Esophagus (tissue), 2 donors: ENCODE data around the gene TMEM108. TPM values are rescaled to one million over a fixed set of nuclear protein-coding genes. Genes with fewer than 3 reads are reported as not detected.

Experiments used
- H3K27ac ChIP-seq, 2 donors: one replicate each; pipeline ENCODE4 v1.5.1; 2013; ENCODE audit warnings: low read depth in 2 of 2, mild to moderate bottlenecking in 2 of 2, inconsistent platforms in 1 of 2, low read length in 1 of 2, moderate library complexity in 1 of 2
- H3K27me3 ChIP-seq, 2 donors: one replicate each; pipeline ENCODE4 v1.6.1; 2013; ENCODE audit warnings: low read length in 2 of 2, control low read depth in 1 of 2, mild to moderate bottlenecking in 1 of 2; ENCODE audit not compliant: insufficient read depth in 2 of 2, control insufficient read depth in 1 of 2
- H3K36me3 ChIP-seq, 2 donors: one replicate each; pipeline ENCODE4 v1.6.1; 2013; ENCODE audit warnings: low read length in 1 of 2; ENCODE audit not compliant: control insufficient read depth in 2 of 2, insufficient read depth in 2 of 2
- H3K4me1 ChIP-seq, 2 donors: one replicate each; pipeline ENCODE4 v1.6.1; 2013; ENCODE audit warnings: low read length in 1 of 2; ENCODE audit not compliant: control insufficient read depth in 2 of 2, insufficient read depth in 2 of 2
- H3K4me3 ChIP-seq, 2 donors: one replicate each; pipeline ENCODE4 v1.5.1; 2013; ENCODE audit warnings: low read length in 2 of 2, mild to moderate bottlenecking in 2 of 2, low read depth in 1 of 2, moderate library complexity in 1 of 2
- H3K9me3 ChIP-seq, 2 donors: one replicate each; pipeline ENCODE4 v1.6.1; 2013; ENCODE audit warnings: mild to moderate bottlenecking in 2 of 2, low read depth in 1 of 2, low read length in 1 of 2, moderate library complexity in 1 of 2; ENCODE audit not compliant: control insufficient read depth in 2 of 2, insufficient read depth in 1 of 2
- WGBS, 2 donors: extraction: QIAGEN DNeasy Blood & Tissue Kit; methylation state at CpG; one replicate each; pipeline ENCODE4 v1.1.7; 2013; 5-methylcytosine and 5-hydroxymethylcytosine counted together
- polyA plus RNA-seq, 2 donors: library from polyadenylated mRNA; stranded (reverse); fragments of 200-250 nt; gene quantifications; one replicate each; pipeline ENCODE4 v1.2.3, GENCODE V29; 2013
- donor health status: healthy with polysubstance abuse.
- donor health status: Bipolar disorder and iron deficiency.

The TMEM108 gene
- polyA plus RNA-seq, 2 donors: 0.41 to 2.7 TPM

DNA sequence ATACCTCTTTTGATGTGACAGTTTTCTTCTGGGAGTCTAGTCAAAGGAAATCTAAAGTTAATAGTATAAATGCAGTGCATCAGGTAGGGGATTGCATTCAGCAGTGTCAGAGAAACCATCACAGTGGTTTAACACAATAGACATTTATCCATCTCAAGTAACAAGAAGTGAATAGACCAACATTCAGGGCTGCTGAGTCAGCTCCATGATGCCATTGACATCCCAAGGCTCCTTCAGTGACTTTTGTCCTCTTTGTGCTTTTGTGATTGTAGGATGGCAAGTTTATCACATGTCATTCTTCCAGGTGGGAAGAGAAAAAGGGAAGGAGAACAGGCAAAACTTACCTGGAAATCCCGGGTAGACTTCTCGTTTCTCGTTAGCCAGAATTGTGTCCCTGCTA lies 158.3 kb downstream of the TMEM108 start:
- no peaks in the 10 kb centered on the region for H3K27me3 ChIP-seq
- WGBS, 2 donors: 93 to 96% methylated on average over 3 of the region's 3 CpGs
- no peaks in the 10 kb centered on the region for H3K4me1 ChIP-seq
- H3K27ac ChIP-seq: no peak overlapping the region
- no peaks in the 10 kb centered on the region for H3K36me3 ChIP-seq
- peaks cover 0 to 2% of the 10 kb centered on the region in 2 donors for H3K9me3 ChIP-seq
- H3K4me3 ChIP-seq: no peak overlapping the region

DNA sequence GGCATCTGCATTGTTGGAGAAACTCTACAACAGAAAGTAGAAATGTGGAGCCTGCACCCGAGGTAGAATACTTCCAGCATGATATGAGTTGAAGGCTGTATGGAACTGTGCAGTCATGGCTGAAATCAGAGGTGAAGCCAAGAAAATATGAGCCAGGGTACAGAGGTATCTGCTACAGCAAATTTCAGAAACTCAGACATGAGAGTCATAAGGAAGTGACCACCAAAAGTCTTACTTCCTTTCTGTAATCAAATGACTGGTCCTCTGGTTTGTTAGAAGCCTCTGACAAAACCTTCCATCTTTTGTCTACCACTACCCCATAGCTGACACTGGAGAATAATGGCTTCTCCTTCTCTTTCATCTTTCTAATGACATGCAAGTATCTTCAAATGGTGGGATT lies 159.4 kb downstream of the TMEM108 start:
- peaks cover 0 to 2% of the 10 kb centered on the region in 2 donors for H3K9me3 ChIP-seq
- H3K27me3 ChIP-seq: no peaks in the 10 kb centered on the region
- no peaks in the 10 kb centered on the region for H3K36me3 ChIP-seq
- no peak overlapping the region for H3K27ac ChIP-seq
- no peaks in the 10 kb centered on the region for H3K4me1 ChIP-seq
- WGBS, 2 donors: 90 to 92% methylated on average over 1 of the region's 1 CpG
- no peak overlapping the region for H3K4me3 ChIP-seq

DNA sequence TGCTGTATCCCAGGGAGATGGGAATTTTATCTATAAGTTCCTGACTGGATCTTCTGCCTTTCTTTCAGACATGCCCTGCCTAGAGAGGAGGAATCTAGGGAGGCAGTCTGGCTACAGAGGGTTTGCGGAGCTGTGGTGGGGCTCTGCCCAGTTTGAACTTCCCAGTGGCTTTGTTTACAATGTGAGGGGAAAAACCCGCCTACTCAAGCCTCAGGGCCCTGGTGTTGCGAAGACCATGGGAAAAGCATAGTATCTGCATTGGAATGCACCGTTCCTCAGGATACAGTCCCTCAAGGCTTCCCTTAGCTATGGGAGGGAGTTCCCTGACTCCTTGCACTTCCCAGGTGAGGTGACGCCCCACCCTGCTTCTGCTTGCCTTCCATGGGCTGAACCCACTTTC lies 168.7 kb downstream of the TMEM108 start:
- 56 to 62% methylated on average over 5 of the region's 5 CpGs for WGBS, 2 donors
- no peaks in the 10 kb centered on the region for H3K9me3 ChIP-seq

DNA sequence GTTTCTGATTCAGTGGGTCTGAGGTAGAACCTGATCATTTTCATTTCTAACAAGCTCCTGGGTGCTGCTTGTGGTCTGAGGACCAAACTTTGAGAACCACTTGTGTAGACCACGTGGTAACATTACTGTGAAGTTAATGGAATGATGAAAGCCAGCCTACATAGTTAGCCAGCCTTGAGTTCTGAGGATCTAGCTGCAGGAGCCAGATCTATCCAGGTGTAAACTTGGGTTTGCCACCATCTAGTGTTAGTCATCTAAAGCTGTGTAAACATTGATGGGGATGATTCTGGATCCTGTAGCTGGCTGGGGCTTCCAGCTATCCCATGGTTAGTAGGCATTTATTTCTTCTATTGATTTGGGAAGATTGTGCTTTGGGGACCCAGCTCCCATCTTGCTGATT lies 170.0 kb downstream of the TMEM108 start:
- no peak overlapping the region for H3K27ac ChIP-seq
- WGBS, 2 donors: 57 to 64% methylated on average over 1 of the region's 1 CpG
- H3K4me3 ChIP-seq: no peak overlapping the region
- no peaks in the 10 kb centered on the region for H3K4me1 ChIP-seq
- H3K27me3 ChIP-seq: no peaks in the 10 kb centered on the region
- no peaks in the 10 kb centered on the region for H3K9me3 ChIP-seq
- no peaks in the 10 kb centered on the region for H3K36me3 ChIP-seq

More for the DNA sequence above, 168.7 kb downstream of the TMEM108 start:
- Histone ChIP-seq H3K27me3 (no peaks in the 10 kb centered on the region), H3K36me3 (no peaks in the 10 kb centered on the region), H3K4me1 (no peaks in the 10 kb centered on the region), H3K27ac (no peak overlapping the region), H3K4me3 (no peak overlapping the region)

DNA sequence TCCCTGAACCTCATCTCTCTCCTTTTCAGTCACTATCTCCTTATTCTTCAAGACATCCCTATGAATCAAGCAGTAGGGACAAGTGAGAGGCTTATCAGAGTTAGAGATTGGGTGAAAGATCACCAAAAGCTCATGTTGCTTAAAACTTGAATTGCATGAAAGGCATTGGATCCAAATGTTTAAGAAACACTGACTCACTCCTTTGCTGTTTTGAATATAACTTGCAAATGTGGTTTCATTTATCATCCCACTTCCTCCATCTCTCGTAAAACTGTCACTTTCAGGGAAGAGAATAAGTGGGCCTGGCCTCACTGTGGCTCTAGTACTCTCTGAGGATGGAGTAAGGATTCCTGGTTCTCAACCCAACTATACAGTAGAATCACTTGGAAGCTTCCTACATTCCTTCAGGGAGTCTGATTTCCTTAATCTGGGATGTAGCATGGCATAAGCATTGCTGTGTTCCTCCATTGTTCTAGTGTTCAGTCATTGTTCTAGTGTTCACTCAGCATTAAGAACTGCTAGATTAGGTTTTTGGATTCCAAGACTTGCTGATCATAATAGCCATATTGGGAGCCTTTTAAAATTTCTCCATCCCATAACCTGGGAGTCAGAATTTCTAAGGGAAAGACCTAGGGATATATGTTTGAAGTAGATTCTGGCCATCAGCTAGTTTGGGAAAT lies 171.8 kb downstream of the TMEM108 start:
- Histone ChIP-seq H3K4me3 (no peak overlapping the region), H3K27me3 (no peaks in the 10 kb centered on the region), H3K4me1 (no peaks in the 10 kb centered on the region), H3K36me3 (no peaks in the 10 kb centered on the region), H3K9me3 (no peaks in the 10 kb centered on the region), H3K27ac (no peak overlapping the region)
- WGBS, 2 donors: 62 to 63% methylated on average over 1 of the region's 1 CpG

DNA sequence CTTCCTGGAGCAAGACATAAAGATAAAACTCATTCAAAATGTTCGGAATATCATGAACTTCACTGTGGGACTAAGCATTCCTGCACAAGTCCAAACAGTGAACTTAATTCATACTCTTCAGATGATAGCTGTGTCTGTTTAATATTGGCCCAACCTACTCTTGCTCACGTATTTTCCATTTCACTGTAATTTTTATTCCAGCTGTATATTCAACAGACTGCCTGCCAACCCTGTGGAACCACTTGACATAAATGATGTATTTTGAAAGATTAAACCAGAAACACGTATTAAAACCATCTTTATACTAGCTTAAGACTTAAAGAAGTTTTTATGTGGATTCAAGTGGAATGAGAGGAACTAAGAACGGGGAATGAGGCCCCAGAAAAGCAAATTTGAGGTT lies 172.5 kb downstream of the TMEM108 start:
- no peaks in the 10 kb centered on the region for H3K36me3 ChIP-seq
- H3K4me1 ChIP-seq: no peaks in the 10 kb centered on the region
- no peaks in the 10 kb centered on the region for H3K27me3 ChIP-seq
- no peaks in the 10 kb centered on the region for H3K9me3 ChIP-seq
- 71 to 73% methylated on average over 4 of the region's 4 CpGs for WGBS, 2 donors
- no peak overlapping the region for H3K27ac ChIP-seq
- H3K4me3 ChIP-seq: no peak overlapping the region

DNA sequence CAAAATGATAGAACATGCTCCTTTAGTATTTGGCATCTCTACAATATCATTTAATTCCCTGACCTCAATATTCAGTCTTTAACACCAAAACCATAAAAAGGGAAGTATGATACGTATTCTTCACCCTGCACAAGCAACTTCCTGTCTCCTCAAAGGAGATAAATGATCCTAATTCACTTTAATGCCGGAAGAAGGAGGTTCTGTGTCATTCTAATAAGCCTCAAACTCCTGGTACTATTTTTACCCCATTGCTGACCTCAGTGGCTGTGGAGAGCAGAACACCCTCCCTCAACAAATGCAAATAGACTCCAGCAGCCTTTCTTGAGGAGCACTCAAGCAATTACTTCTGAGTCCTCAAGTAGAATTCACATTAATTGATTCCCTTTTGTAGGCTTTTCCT lies 173.3 kb downstream of the TMEM108 start:
- H3K9me3 ChIP-seq: no peaks in the 10 kb centered on the region
- no peaks in the 10 kb centered on the region for H3K36me3 ChIP-seq
- H3K4me3 ChIP-seq: no peak overlapping the region
- WGBS, 2 donors: 44 to 48% methylated on average over 2 of the region's 2 CpGs
- H3K4me1 ChIP-seq: no peaks in the 10 kb centered on the region
- H3K27me3 ChIP-seq: no peaks in the 10 kb centered on the region
- no peak overlapping the region for H3K27ac ChIP-seq

DNA sequence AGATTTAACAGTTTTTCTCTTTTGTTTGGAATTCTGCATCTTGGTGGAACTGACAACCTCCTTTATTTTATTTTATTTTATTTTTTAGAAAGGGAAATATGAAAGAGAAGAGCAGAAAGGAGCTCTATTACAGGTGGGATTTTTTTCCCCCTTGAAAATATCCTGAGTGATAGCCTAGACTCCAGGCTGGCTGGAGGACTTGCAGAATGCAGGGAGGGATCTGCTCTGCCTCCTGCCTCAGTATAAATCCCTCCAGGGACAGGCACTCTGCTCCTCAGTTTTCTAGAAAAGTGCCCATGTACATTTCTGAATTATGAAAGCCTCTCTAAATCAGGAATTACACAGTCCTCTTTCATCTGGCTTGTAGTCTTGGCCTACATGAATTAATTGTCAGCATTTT lies 173.7 kb downstream of the TMEM108 start:
- Histone ChIP-seq H3K27me3 (no peaks in the 10 kb centered on the region), H3K4me3 (no peak overlapping the region), H3K9me3 (no peaks in the 10 kb centered on the region), H3K27ac (no peak overlapping the region), H3K36me3 (no peaks in the 10 kb centered on the region), H3K4me1 (no peaks in the 10 kb centered on the region)

DNA sequence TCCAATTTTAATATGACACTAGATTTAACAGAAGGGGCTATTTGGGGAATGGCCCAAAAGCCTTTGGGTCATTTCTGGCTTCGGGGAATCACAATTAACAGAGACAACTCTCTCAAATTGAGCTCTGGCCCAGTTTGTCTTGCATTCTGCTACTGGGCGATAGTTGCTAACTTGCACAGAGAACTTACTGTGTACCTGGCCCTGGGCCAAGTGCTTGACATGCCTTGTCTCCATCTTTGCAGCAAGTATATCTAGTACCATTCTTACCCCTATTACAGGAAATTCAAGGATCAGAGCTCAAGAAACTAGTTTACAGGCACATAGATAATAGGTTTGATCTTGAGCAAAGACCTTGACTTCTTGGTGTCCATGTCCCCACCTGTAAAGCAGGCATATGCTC lies 175.7 kb downstream of the TMEM108 start:
- 81 to 88% methylated on average over 2 of the region's 2 CpGs for WGBS, 2 donors
- no peaks in the 10 kb centered on the region for H3K27me3 ChIP-seq
- H3K36me3 ChIP-seq: no peaks in the 10 kb centered on the region
- no peaks in the 10 kb centered on the region for H3K4me1 ChIP-seq
- H3K27ac ChIP-seq: no peak overlapping the region
- no peaks in the 10 kb centered on the region for H3K9me3 ChIP-seq
- no peak overlapping the region for H3K4me3 ChIP-seq

DNA sequence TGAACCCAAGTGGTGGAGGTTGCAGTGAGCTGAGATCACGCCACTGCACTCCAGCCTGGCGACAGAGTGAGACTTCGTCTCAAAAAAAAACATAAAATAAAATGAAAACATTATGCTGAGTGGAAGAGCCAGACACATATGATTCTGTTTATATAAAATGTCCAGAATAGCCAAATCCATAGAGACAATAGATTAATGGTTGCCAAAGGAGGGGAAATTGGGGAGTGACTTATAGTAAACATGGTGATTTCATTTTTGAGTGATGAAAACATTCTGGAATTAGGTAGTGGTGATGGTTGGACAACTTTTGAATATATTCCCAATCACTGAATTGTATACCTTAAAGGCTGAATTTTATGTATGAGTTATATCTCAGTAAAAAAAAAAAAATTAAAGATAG lies 189.6 kb downstream of the TMEM108 start:
- H3K4me1 ChIP-seq: no peaks in the 10 kb centered on the region
- no peak overlapping the region for H3K27ac ChIP-seq
- no peaks in the 10 kb centered on the region for H3K9me3 ChIP-seq
- 62 to 69% methylated on average over 3 of the region's 3 CpGs for WGBS, 2 donors
- H3K27me3 ChIP-seq: no peaks in the 10 kb centered on the region
- H3K36me3 ChIP-seq: no peaks in the 10 kb centered on the region
- no peak overlapping the region for H3K4me3 ChIP-seq
